ENCODE measurements around the gene RAB28. TPM values are rescaled to one million over a fixed set of nuclear protein-coding genes. Genes with fewer than 3 reads are reported as not detected.

RAB28 gene
- total RNA-seq, 1 experiment from 2014 or later = 19.8 TPM

DNA sequence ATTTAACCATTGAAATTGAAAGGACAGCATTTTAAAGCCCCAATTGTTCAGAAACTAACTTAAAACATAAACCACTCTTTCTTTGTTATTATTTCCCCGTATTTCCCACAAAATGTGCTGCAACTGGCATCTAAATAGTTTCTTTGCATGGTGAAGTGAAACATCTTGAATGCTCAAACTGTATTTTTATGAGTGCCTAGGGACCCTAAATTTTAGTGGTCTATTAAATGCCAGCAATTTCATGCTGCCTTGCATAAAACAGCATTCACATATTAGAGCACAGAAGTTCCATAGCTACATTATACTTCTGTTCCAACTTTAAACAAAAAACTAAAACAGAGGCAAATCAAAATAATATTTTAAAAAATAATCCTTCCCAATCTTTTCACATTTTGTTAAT, 5.4 kb downstream of the RAB28 start:
- TF ChIP-seq CTCF (conservative IDR thresholded peaks at IDR 0.05) = no peak
- Histone ChIP-seq H3K27ac (ENCODE audit: insufficient read length, low read depth, low read length) (no peak overlapping the region), H3K4ac (ENCODE audit: low read depth, low read length) (no peak overlapping the region), H2BK15ac (ENCODE audit: low read depth, low read length) (no peak overlapping the region), H4K91ac (ENCODE audit: insufficient read length, low read depth, low read length) (no peak overlapping the region), H4K8ac (replicated peaks; ENCODE audit: insufficient read length, low read depth, low read length) (no peak overlapping the region), H3K4me1 (ENCODE audit: insufficient read depth, low read length) (peaks cover 2% of the 10 kb centered on the region; the same call in 1 of the 2 replicates), H3K56ac (ENCODE audit: insufficient read length, low read depth, low read length) (no peak overlapping the region), H2BK120ac (ENCODE audit: low read depth, low read length, poor library complexity, severe bottlenecking) (no peak overlapping the region), H2BK5ac (ENCODE audit: insufficient read length, low read length) (no peak overlapping the region), H3K14ac (ENCODE audit: insufficient read depth, low read length) (no peak overlapping the region), H3T11ph (ENCODE audit: low read length) (no peak overlapping the region), H3K9ac (ENCODE audit: extremely low read depth, insufficient read length, low read length) (no peak overlapping the region), H4K5ac (ENCODE audit: insufficient read length, low read depth, low read length) (no peak overlapping the region), H4K20me1 (ENCODE audit: control insufficient read depth, insufficient read depth, insufficient read length) (no peaks in the 10 kb centered on the region), H2AK5ac (ENCODE audit: insufficient read length, low read length) (no peak overlapping the region), H2BK20ac (ENCODE audit: low read depth, low read length, poor library complexity, severe bottlenecking) (no peak overlapping the region), H3K27me3 (ENCODE audit: insufficient read depth, low read length) (no peaks in the 10 kb centered on the region), H3K23ac (ENCODE audit: insufficient read length, low read depth, low read length) (no peak overlapping the region), H3K9me3 (ENCODE audit: control insufficient read depth, low read depth, low read length) (no peaks in the 10 kb centered on the region), H3K79me1 (ENCODE audit: insufficient read depth, low read depth, low read length, poor library complexity, severe bottlenecking) (no peaks in the 10 kb centered on the region), H3K18ac (ENCODE audit: insufficient read length, low read depth, low read length) (no peak overlapping the region), H2BK12ac (ENCODE audit: insufficient read length, low read depth, low read length) (no peak overlapping the region), H2AFZ (ENCODE audit: low read length) (no peak overlapping the region), H3K4me2 (ENCODE audit: insufficient read depth, insufficient read length, low read length) (no peak overlapping the region), H3K79me2 (ENCODE audit: insufficient read depth, low read length) (no peaks in the 10 kb centered on the region), H3K23me2 (ENCODE audit: insufficient read length, low read depth, low read length, poor library complexity, severe bottlenecking) (peaks cover 10% of the 10 kb centered on the region)
- Mint-ChIP-seq H3K27me3 (ENCODE audit: low read depth) (no peaks in the 10 kb centered on the region), H3K36me3 (ENCODE audit: insufficient read depth in 1 of 3, low read depth in 3 of 3) (no peaks in the 10 kb centered on the region), H3K4me1 (peaks cover 16 to 17% of the 10 kb centered on the region in 2 experiments), H3K4me3 (no peak overlapping the region), H3K27ac (0 out of 7 replicates have a peak overlapping the region, but pooled peaks of 1 of the 3 experiments have one; percentile 12), H3K9me3 (no peaks in the 10 kb centered on the region)
- DNase-seq = no peak
- no CpG with 5 or more reads among the region's 1 CpG for WGBS (ENCODE audit: extremely low coverage, insufficient read length, low lambda C conversion rate)
